HG03135 (cell line): ENCODE data around the gene ADGRL3.
"Not testable (repeated sequence)": the region's sequence is repeated elsewhere in the genome, so short reads cannot be mapped to it uniquely, and the experiment has no call there.

Experiments
- ATAC-seq: cut with Tn5 transposase; IDR thresholded peaks from one replicate; pipeline ENCODE4 v1.9.1; 2021; ENCODE audit warnings: mild to moderate bottlenecking, moderate library complexity; ENCODE audit not compliant: unreplicated experiment

ADGRL3 gene

DNA sequence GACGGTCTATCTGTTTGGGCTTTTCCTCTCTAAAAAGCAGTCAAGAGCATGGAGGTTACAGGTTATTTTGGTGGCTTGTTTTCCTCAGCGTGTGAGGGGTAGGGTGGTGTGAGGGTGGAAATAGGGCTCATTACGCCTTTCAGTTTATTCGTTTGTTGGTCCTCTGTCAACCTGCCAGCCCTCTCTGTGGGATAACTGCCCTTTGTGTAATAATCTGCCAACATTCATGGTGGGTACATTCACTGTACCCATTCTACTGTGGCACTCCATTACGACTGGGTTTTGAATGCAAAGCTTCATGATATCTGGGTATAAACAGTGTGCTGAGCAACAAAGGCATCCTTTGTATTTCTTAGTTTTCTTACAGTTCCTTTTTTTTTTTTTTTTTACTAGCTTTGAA is 136.4 kb downstream of the ADGRL3 start:
- no peak for ATAC-seq

DNA sequence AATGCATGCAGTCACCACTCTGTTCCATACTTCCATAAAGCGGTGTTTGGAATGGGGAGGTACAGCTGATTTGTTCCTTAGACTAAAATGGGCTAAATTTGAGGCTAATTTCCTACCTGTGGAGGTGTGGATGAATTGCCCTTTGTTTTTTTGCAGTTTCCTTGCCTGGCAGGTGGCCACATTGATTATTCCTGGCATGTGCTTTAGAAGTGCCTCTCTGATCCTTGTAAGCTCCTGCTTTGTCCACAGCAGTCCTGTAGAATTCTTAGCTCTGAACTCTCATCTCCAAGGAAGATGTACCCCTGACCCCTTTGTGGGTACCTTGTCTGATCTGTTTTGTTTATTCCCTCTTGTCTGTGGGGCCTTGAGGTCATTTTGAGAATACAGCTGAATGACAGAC is 136.8 kb downstream of the ADGRL3 start:
- ATAC-seq, result no peak

DNA sequence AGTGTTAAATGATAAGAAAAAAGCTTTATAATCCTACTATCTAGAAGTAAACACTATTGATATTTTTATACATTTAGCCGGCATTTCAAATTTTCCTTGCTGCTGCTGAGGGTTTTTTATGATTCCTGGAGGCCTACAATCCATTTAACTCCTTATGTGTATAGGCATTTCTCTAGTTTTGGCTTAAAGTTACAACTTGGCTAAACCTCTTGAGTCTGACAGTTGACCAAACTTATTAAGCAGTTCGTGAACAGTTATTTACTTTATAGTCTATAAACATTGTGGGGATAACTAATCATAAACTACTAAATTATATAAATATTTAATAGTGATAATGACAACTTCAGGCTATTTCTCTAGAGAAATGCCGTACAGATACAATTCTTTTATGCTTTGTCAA is 141.9 kb downstream of the ADGRL3 start:
- no peak for ATAC-seq

DNA sequence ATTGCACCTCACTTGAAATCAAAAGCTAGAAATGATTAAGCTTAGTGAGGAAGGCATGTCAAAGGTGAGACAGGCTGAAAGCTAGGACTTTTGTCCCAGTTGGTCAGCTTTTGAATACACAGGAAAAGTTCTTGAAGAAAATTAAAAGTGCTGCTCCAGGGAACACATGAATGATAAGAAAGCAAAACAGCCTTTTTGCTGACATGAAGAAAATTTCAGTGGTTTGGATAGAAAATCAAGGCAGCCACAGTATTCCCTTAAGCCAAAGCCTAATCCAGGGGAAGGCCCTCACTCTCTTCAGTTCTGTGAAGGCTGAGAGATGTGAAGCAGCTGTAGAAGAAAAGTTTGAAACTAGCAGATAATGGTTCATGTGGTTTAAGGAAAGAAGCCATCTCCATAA is 150.8 kb downstream of the ADGRL3 start:
- ATAC-seq, result no peak

DNA sequence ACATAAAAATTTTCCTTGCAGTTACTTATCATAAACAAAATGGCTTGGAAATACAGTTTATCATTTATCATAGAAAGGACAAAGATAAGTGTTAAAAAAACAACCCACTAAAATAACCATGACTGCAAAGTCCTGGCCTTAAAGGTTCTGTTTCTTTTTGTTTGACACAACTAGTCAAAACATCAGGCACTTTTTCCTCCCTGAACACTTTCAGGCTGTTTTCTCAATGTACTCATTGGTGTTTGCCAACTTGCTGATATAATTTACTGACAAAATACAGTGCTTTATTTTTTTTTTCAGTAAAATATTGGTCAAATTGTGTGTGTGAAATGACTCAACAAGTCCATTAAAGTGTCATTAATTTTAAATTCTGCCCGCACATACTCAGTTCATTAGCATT is 156.6 kb downstream of the ADGRL3 start:
- ATAC-seq, result no peak

DNA sequence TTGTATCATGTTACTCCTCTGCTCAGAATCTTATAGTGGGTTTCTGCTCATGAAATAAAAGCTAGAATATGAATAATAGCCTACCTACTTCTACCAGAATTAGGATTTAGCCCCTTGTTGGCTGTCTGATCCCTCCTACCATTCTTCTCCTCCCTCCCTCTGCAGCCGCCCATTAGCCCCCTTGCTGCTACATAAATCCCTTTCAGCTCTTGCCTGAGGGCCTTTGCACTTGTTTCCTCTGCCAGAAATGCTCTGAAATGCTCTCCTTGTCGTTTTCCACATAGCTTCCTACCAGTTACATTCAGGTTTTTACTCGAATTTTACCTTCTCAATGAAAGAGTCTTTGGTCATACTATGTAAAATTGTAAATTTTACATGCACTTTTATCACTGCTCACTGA is 159.2 kb downstream of the ADGRL3 start:
- no peak for ATAC-seq

DNA sequence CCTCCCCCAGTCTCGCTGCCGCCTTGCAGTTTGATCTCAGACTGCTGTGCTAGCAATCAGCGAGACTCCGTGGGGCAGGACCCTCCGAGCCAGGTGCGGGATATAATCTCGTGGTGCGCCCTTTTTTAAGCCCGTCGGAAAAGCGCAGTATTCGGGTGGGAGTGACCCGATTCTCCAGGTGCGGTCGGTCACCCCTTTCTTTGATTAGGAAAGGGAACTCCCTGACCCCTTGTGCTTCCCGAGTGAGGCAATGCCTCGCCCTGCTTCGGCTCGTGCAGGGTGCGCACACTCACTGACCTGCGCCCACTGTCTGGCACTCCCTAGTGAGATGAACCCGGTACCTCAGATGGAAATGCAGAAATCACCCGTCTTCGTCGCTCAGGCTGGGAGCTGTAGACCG is 172.7 kb downstream of the ADGRL3 start:
- not testable (repeated sequence) for ATAC-seq

DNA sequence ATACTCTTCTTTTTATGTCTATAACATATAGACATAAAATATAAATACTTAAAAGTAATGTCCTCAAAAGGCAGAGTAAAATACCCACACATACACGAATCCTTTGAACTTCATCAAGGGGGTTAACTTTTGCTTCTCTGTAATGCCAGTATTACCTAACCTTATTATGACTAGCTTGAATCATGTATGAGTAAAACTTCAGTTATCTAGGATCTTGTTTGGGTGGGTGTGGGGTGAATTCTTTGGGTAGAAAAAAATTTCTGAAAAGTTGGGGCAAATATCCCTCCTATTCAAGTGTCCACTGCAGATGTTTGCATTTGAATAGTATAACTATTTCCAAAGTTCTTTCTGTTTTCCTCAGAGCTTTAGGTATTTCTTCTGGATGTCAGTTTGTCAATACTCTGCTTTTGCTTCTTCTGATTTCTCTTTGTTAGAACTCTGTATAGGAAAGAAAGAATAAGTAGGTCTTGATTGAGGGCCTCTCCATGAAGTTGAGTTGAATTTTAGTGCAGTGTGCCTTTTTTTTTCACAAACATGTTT is 173.8 kb downstream of the ADGRL3 start:
- ATAC-seq, result no peak

DNA sequence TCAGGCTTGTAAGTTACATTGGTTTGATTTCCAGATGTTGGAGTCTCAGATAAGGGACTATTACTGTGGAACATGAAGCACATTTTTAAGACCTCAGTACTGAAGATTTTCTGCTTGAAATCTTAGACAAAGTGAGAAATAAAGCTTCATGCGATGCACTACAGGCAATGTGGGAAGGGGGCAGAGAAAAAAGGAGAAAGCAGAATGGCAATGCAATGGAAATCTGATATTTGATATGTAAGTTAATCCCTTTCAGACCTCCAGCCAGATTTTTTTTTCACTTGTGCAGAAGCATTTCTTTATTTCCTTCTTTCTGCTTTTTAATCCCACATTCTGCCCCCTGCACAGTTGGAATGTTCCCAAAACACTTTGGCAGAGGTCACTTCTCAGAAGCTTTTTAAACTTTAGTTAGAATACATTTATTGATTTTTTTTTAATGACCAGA is 174.3 kb downstream of the ADGRL3 start:
- ATAC-seq, result no peak

DNA sequence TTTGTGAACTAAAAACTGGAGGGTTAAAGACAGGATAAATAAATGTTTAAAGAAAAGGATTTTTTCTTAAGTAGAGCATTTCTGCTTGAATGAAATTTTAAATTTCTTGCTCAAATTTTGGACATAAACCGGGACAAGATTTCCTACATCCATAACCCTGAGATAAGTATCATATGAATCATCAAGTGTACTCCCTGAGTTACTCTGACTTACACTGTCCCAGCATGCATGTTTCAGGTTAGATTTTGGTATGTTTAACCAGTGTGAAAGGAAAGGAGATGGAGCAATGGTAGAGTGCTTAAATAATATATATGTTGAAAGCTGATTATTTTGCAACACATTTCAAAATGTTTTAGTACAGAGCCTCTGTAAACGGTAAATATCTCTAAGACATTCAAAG is 175.2 kb downstream of the ADGRL3 start:
- ATAC-seq, result no peak

DNA sequence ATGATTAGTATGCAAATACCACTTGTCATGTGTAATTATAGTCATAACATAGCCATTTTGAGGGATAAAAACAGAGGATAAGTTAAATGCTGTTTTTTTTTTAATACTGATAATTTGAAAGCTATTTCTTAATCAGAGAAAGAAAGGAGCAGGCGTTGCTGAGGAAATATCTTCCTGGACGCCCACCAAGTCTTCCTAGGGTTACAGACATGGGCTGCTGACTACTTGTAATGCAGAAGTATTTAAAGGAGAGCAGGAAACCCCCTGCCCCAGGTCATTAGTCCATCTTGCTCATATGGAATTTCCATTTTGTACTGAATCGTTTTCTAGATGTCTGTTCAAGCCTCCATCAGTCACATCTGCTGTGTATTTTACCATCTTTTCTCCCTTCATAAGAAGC is 176.2 kb downstream of the ADGRL3 start:
- ATAC-seq, result no peak

DNA sequence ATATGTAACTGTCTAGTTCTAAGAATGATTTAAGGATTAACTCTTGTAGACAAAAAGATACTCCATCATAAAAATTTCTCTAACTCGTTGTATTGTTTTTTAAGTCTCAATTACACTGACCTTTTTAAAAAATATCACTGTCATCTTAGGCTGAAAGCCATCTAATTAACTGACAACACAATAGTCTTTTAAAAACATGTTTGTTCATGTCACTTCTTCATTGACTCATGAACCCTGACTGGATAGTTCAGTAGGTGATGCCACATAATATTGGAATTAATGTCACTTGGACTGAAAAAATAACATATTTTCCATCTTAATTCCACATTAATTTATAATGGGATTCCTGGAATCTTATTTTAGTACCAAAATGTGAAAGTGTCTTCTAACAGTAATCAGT is 179.3 kb downstream of the ADGRL3 start:
- no peak for ATAC-seq

DNA sequence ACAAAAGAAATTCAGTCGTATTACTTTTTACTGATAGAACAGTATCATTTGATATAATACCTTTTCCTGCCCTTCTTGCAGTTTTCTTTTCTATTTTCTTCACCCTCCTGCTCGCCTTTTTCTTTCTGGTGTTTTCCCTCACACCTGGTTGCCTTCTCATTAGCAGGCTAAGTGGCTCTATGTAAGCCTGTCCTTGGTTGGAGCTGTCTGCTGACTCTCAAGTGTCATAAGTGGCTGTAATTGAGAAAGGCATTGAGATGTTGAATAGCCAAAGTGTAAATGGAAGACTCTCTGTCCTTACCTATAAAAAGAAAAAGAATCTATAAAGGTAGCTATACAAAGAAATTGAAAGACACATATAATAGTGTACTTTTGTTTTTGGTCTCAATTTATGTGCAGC is 180.7 kb downstream of the ADGRL3 start:
- no peak for ATAC-seq

DNA sequence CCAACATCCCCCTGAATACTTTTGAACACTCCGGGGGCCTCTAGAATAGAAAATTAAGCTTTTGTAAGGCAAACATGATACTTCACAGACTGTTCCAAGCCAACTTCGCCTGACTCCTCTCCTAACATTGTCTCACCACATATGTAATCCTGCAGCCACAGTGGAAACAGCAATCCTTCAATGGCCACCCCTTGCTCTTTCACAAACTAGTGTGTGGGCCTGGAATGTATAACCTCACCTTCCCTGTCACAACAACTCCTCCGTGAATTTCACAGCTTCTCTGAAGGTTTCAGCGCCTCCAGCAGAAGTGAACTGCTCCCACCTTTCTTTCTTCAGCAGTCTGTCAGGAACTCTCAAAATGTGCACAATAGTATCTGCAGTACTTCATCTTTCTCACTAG is 185.1 kb downstream of the ADGRL3 start:
- no peak for ATAC-seq

DNA sequence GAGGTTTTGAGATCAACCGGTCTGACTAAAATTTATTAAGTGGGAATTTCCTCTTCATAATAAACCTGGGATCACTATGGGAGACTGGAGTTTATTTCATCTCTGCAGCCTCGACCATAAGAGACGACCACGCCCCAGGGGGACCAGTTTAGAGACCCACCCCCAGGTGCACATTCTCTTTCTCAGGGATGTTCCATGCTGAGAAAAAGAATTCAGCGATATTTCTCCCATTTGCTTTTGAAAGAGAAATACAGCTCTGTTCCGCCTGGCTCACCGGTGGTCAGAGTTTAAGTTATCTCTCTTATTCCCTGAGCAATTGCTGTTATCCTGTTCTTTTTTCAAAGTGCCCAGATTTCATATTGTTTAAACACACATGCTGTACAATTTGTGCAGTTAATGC is 187.2 kb downstream of the ADGRL3 start:
- ATAC-seq, result not testable (repeated sequence)

DNA sequence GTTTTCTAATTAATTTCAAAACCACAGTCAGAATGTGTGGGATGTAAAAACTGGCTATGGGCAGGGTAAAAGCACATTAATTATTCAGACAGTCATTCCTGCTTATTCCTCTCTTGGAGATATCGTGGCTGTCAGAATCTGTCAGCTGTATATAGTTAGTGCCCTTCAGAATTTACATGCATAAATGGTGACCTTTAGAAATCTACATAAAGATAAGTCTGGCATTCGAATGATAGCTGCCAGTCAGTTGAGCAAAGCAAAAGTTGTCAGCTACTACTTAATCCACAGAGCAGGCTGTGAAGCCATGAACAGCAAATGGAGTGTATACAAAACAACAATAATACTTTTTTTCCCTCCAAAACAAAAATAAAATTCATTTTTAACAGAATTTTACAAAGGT is 189.5 kb downstream of the ADGRL3 start:
- no peak for ATAC-seq

DNA sequence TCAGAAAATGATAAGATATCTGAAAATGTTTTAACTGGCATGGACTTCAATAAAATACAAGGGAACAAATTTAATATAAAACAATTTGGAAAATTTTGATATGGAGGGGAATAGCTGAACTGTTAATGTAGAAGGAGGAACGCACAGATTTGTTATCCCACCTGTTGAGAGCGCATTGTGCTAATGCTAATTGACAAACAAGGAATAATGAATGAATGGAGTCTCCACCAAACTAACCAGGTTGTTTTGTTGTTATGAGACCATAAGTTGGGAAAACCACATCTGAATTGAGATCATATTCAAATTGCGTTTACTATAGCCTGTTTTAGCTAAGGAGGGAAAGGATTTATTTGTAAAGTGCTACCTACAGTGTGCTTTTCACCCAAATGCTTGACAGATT is 195.6 kb downstream of the ADGRL3 start:
- no peak for ATAC-seq

DNA sequence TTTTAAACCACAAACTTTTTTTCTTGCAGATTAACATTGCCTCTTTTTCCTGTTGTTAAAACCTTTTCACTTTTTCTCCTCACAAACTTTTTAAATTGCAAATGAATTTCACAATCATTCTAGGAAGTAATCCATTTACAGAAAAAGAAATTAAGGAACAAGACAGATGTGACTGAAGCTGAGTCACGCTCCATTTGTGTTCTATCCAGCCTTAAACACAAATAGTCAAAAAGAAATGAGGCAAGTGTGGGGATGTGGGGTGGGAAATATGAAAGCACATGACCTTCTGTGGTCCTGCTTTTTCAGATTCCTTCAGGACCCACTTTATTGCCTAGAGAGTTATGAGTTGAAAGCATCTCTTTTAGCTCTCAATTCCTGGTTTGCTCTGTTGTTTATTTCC is 197.0 kb downstream of the ADGRL3 start:
- no peak for ATAC-seq

DNA sequence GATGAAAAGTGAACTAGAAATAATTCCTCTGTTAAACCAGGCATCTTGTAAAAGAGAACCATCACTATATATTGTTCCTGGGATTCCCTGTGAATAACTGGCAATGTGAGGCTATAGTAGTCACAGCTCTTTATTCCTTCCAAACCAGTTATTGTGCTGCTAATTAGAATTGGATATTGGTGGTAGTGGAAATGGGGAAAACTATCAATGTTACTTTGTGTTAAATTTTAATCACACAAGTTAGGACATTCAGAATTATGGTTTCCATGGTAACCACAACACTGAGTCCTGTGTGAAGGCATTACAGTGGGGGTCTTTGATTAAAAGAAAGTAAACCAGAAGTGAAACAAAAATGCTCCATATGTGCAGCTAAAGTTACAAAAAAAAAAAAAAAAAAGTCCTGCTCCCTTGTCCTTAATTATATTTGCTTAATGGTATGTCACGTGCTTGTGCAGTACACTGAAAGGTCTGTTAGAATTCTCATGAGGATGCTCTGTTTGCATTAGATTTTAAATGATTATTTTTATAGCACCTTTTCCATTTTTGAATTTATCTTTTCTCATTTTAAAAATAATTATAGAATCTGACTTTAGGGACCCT is 200.4 kb downstream of the ADGRL3 start:
- no peak for ATAC-seq

DNA sequence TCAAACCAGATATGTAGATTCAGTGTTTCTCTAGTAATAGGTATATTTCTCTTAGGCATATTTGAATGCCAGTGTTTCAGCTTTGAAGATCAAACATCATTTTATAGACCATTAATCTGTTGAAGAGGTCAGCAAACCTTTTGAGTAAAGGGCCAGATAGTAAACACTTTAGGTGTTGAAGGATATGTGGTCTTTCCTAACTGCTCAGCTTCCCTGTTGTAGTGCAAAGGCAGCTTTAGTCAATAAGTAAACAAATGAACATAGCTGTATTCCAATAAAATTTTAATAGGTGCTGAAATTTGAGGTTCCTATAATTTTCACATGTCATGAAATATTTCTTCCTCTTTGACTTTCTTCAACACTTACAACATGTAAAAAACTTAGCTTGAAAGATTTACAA is 201.6 kb downstream of the ADGRL3 start:
- no peak for ATAC-seq

DNA sequence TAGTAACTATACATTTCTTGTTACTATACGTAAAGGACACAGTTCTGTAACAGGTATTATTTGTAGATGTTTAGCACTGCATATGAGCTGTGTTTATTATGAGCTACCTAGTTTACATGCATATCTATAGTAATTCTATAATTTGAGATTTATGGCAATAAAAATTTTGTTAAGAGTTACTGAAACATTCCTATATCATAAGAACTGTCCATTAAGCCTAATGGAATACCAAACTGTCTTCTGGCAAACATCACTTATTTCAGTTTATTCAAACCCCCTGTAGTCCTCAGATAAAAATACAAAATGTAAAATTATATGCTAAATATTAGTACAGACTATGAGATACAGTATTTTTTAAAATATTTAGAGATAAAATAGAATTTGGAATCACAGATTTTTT is 205.2 kb downstream of the ADGRL3 start:
- ATAC-seq, result no peak

DNA sequence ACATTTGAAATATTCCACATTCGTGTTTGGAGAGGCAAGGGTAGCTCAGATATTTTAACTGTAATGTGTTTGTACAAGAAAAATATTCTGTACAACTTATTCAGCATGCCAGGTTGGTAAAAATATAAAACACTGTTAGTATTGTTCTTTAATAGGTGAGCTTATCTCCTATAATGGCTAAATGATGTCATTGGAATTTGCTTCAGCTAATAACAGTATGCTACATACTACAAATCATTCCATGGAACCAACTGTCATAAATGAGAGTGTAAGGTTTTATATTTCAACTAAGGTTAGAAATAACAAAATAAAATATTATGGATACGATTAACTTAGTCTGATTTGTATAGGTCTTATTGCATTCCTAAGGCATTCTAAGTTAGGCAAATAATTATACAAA is 206.6 kb downstream of the ADGRL3 start:
- no peak for ATAC-seq
